Neural progenitor cell (in vitro differentiated cells): ENCODE data around the gene MSGN1. TPM values are rescaled to one million over a fixed set of nuclear protein-coding genes. Genes with fewer than 3 reads are reported as not detected.

Experiments
- DNase-seq: peaks from one replicate; pipeline ENCODE4 v3.0.0-alpha.2; 2016; ENCODE audit warnings: low spot score
- H2AFZ ChIP-seq: fragments of 200-600 bp; sonication (generic); replicated peaks from 2 replicates; pipeline ENCODE4 v1.6.1; 2016; ENCODE audit warnings: antibody characterized with exemption
- H3F3A ChIP-seq: fragments of 200-600 bp; sonication (generic); 2 replicates; pipeline ENCODE4 v1.6.1; 2016; ENCODE audit warnings: antibody characterized with exemption, low read depth
- H3K27ac ChIP-seq: fragments of 200-600 bp; sonication (generic); 2 replicates; pipeline ENCODE4 v1.5.1; 2016; ENCODE audit warnings: mild to moderate bottlenecking
- H3K27me3 ChIP-seq: fragments of 200-600 bp; sonication (generic); 2 replicates; pipeline ENCODE4 v1.6.1; 2016; ENCODE audit warnings: mild to moderate bottlenecking, moderate library complexity
- H3K36me3 ChIP-seq: fragments of 200-600 bp; sonication (generic); 2 replicates; pipeline ENCODE4 v1.5.1; 2016
- H3K4me1 ChIP-seq: fragments of 200-600 bp; sonication (generic); 2 replicates; pipeline ENCODE4 v1.6.1; 2016; ENCODE audit warnings: mixed run types
- H3K4me2 ChIP-seq: fragments of 200-600 bp; sonication (generic); 2 replicates; pipeline ENCODE4 v1.6.1; 2016
- H3K4me3 ChIP-seq: fragments of 200-600 bp; sonication (generic); 2 replicates; pipeline ENCODE4 v1.5.1; 2016
- H3K79me2 ChIP-seq: fragments of 200-600 bp; sonication (generic); 2 replicates; pipeline ENCODE4 v1.6.1; 2016; ENCODE audit warnings: low read depth
- H3K9ac ChIP-seq: fragments of 200-600 bp; sonication (generic); 2 replicates; pipeline ENCODE4 v1.6.1; 2016
- H3K9me3 ChIP-seq: fragments of 200-600 bp; sonication (generic); 2 replicates; pipeline ENCODE4 v1.5.1; 2016; ENCODE audit warnings: low read depth
- H4K20me1 ChIP-seq: fragments of 200-600 bp; sonication (generic); 2 replicates; pipeline ENCODE4 v1.6.1; 2016; ENCODE audit warnings: low read depth
- H3K27ac Mint-ChIP-seq: 3 replicates; pipeline ENCODE4 v1.8.0; 2021; ENCODE audit warnings: mixed read lengths
- H3K27me3 Mint-ChIP-seq: 2 replicates; pipeline ENCODE4 v1.8.0; 2022; ENCODE audit warnings: low read depth, mild to moderate bottlenecking, inconsistent platforms, moderate library complexity, mixed read lengths; ENCODE audit not compliant: insufficient read depth
- H3K36me3 Mint-ChIP-seq: 3 replicates; pipeline ENCODE4 v1.8.0; 2021; ENCODE audit warnings: mixed read lengths
- H3K4me1 Mint-ChIP-seq: 3 replicates; pipeline ENCODE4 v1.8.0; 2021; ENCODE audit warnings: mixed read lengths
- H3K4me3 Mint-ChIP-seq: 3 replicates; pipeline ENCODE4 v1.8.0; 2021; ENCODE audit warnings: mild to moderate bottlenecking, moderate library complexity, mixed read lengths
- H3K9me3 Mint-ChIP-seq: 3 replicates; pipeline ENCODE4 v1.8.0; 2020; ENCODE audit warnings: mixed read lengths
- EZH2 ChIP-seq: fragments of 200-600 bp; sonication (generic); IDR thresholded peaks from 2 replicates; pipeline ENCODE4 v1.6.1; 2017; ENCODE audit warnings: antibody characterized with exemption, mild to moderate bottlenecking, moderate library complexity
- EZH2phosphoT487 ChIP-seq: fragments of 200-600 bp; sonication (generic); IDR thresholded peaks from 2 replicates; pipeline ENCODE4 v1.6.1; 2017; ENCODE audit warnings: antibody characterized with exemption
- total RNA-seq: library from RNA; depleted of rRNA; stranded (reverse); fragments of >200 nt; gene quantifications from 2 replicates; pipeline ENCODE4 v1.2.3, GENCODE V29; 2015; ENCODE audit warnings: low replicate concordance
- TF ChIP-seq, protein P1 (sequence below): fragments of 200-600 bp; sonication (generic); IDR thresholded peaks from 2 replicates; pipeline ENCODE4 v1.5.1; 2017; ENCODE audit warnings: antibody characterized with exemption, mild to moderate bottlenecking

Gene MSGN1, protein sequence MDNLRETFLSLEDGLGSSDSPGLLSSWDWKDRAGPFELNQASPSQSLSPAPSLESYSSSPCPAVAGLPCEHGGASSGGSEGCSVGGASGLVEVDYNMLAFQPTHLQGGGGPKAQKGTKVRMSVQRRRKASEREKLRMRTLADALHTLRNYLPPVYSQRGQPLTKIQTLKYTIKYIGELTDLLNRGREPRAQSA
- not detected in 2 replicates for total RNA-seq

- no peaks in the 10 kb centered on the region for H3K9me3 Mint-ChIP-seq
- H3K27ac ChIP-seq: peak within 1 kb of the TSS; percentile 7
- no peak within 1 kb of the TSS for H3K4me3 Mint-ChIP-seq
Observed at GRCh38 chr2:17816396-17817245, at the start of gene MSGN1. MSGN1 (plus strand) TSS chr2:17816460; CDS start chr2:17816519, 59 bp downstream.

GRCh38 chr2:17768894-17769293 lies 47.4 kb upstream of the MSGN1 start:
- Histone ChIP-seq H3K27ac (no peak overlapping the region), H4K20me1 (peaks cover 3% of the 10 kb centered on the region), H3K4me1 (no peaks in the 10 kb centered on the region), H3K79me2 (no peaks in the 10 kb centered on the region), H3K4me3 (no peak overlapping the region), H3K4me2 (no peak overlapping the region), H3F3A (peaks cover 22% of the 10 kb centered on the region), H3K36me3 (peaks cover 43% of the 10 kb centered on the region), H3K9me3 (no peaks in the 10 kb centered on the region), H3K27me3 (no peaks in the 10 kb centered on the region), H2AFZ (no peak overlapping the region), H3K9ac (no peak overlapping the region)
- DNase-seq: no peak
- Mint-ChIP-seq H3K27me3 (no peaks in the 10 kb centered on the region), H3K36me3 (peaks cover 6% of the 10 kb centered on the region), H3K4me1 (no peaks in the 10 kb centered on the region), H3K27ac (no peak overlapping the region), H3K9me3 (no peaks in the 10 kb centered on the region), H3K4me3 (no peak overlapping the region)
- TF ChIP-seq, protein P1, sequence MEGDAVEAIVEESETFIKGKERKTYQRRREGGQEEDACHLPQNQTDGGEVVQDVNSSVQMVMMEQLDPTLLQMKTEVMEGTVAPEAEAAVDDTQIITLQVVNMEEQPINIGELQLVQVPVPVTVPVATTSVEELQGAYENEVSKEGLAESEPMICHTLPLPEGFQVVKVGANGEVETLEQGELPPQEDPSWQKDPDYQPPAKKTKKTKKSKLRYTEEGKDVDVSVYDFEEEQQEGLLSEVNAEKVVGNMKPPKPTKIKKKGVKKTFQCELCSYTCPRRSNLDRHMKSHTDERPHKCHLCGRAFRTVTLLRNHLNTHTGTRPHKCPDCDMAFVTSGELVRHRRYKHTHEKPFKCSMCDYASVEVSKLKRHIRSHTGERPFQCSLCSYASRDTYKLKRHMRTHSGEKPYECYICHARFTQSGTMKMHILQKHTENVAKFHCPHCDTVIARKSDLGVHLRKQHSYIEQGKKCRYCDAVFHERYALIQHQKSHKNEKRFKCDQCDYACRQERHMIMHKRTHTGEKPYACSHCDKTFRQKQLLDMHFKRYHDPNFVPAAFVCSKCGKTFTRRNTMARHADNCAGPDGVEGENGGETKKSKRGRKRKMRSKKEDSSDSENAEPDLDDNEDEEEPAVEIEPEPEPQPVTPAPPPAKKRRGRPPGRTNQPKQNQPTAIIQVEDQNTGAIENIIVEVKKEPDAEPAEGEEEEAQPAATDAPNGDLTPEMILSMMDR: no peak
- TF ChIP-seq EZH2 (no peak), EZH2phosphoT487 (no peak)

More at GRCh38 chr2:17816396-17817245, at the start of gene MSGN1:
- H3K4me2 ChIP-seq: peak within 1 kb of the TSS; percentile 46
- Mint-ChIP-seq H3K27me3 (peaks cover 6% of the 10 kb centered on the region), H3K27ac (no peak within 1 kb of the TSS), H3K36me3 (no peaks in the 10 kb centered on the region), H3K4me1 (peaks cover 9% of the 10 kb centered on the region)
- H3K4me1 ChIP-seq: peaks cover 36% of the 10 kb centered on the region
- no peaks in the 10 kb centered on the region for H3K27me3 ChIP-seq
- H3K9me3 ChIP-seq: no peaks in the 10 kb centered on the region
- H2AFZ ChIP-seq: peak within 1 kb of the TSS; percentile 52
- DNase-seq: peak; percentile 29
- no peak within 1 kb of the TSS for H3K9ac ChIP-seq
- H4K20me1 ChIP-seq: no peaks in the 10 kb centered on the region
- no peaks in the 10 kb centered on the region for H3F3A ChIP-seq
- no peaks in the 10 kb centered on the region for H3K79me2 ChIP-seq
- H3K4me3 ChIP-seq: no peak within 1 kb of the TSS
- TF ChIP-seq, protein P1: no peak
- no peak for TF ChIP-seq EZH2
- TF ChIP-seq EZH2phosphoT487: no peak
- no peaks in the 10 kb centered on the region for H3K36me3 ChIP-seq

DNA sequence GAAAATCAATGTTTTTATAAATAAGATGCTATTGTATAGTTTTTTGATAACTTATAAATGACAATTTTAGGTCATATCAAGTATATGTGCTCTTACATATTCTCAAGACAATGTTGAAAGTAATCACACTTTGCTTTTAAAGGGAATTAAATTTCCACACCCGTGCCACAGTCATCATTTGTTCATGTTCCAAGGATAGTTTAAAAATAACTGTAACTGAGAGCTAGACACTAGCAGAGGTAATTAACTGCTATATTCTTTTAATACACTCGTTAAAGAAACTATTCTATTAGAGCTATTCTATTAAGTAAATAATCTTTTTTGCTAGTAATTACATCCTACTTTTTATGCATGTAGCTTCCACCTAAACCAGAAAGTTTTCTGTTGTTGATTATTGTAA lies 44.3 kb upstream of the MSGN1 start:
- DNase-seq: no peak
- Histone ChIP-seq H4K20me1 (peaks cover 3% of the 10 kb centered on the region), H3K9ac (no peak overlapping the region), H2AFZ (no peak overlapping the region), H3K4me3 (no peak overlapping the region), H3K4me1 (no peaks in the 10 kb centered on the region), H3K27me3 (no peaks in the 10 kb centered on the region), H3K4me2 (no peak overlapping the region), H3K27ac (no peak overlapping the region), H3K9me3 (no peaks in the 10 kb centered on the region), H3K79me2 (no peaks in the 10 kb centered on the region), H3F3A (peaks cover 28% of the 10 kb centered on the region), H3K36me3 (peaks cover 38% of the 10 kb centered on the region)
- Mint-ChIP-seq H3K4me1 (no peaks in the 10 kb centered on the region), H3K36me3 (peaks cover 2% of the 10 kb centered on the region), H3K9me3 (no peaks in the 10 kb centered on the region), H3K4me3 (no peak overlapping the region), H3K27ac (no peak overlapping the region), H3K27me3 (no peaks in the 10 kb centered on the region)
- TF ChIP-seq, protein P1: no peak
- no peak for TF ChIP-seq EZH2
- no peak for TF ChIP-seq EZH2phosphoT487
